Mesothelial cell of epicardium (in vitro differentiated cells): ENCODE results near the gene ACOX2. TPM values are rescaled to one million over a fixed set of nuclear protein-coding genes. Genes with fewer than 3 reads are reported as not detected.

Source experiments
- DNase-seq, 2 experiments: peaks; one replicate each; pipeline ENCODE4 v3.0.0; 2021; ENCODE audit warnings: low spot score in 2 of 2; ENCODE audit not compliant: unreplicated experiment in 2 of 2
- H3K27ac Mint-ChIP-seq: 2 replicates; pipeline ENCODE4 v1.8.0; 2021; ENCODE audit warnings: mixed read lengths
- H3K27me3 Mint-ChIP-seq: 2 replicates; pipeline ENCODE4 v1.8.0; 2021; ENCODE audit warnings: low read depth, mixed read lengths
- H3K36me3 Mint-ChIP-seq: 2 replicates; pipeline ENCODE4 v1.8.0; 2021; ENCODE audit warnings: mixed read lengths
- H3K4me1 Mint-ChIP-seq: 2 replicates; pipeline ENCODE4 v1.8.0; 2021; ENCODE audit warnings: mixed read lengths
- H3K4me3 Mint-ChIP-seq: 2 replicates; pipeline ENCODE4 v1.8.0; 2021; ENCODE audit warnings: mild to moderate bottlenecking, moderate library complexity, mixed read lengths
- H3K9me3 Mint-ChIP-seq: 2 replicates; pipeline ENCODE4 v1.8.0; 2021; ENCODE audit warnings: mixed read lengths
- CTCF ChIP-seq: fragments of 200-600 bp; sonication (generic); IDR thresholded peaks from one replicate; pipeline ENCODE4 v1.5.0; 2021; ENCODE audit warnings: antibody characterized with exemption; ENCODE audit not compliant: unreplicated experiment
- total RNA-seq: library from RNA; stranded (reverse); gene quantifications from 3 replicates; pipeline ENCODE4 v1.2.1, GENCODE V29; 2021

Gene ACOX2
- total RNA-seq, 1 donor from 2014 or later: 31.0 TPM

GRCh38 chr3:58463181-58463941 is 73.6 kb downstream of the ACOX2 start:
- DNase-seq: peak in 1 of 2 experiments; percentile 61
- TF ChIP-seq CTCF: peak; percentile 27
- Mint-ChIP-seq H3K27me3 (no peaks in the 10 kb centered on the region), H3K4me3 (peak overlapping the region; percentile 38), H3K36me3 (no peaks in the 10 kb centered on the region), H3K27ac (peak overlapping the region; percentile 57), H3K9me3 (no peaks in the 10 kb centered on the region), H3K4me1 (peaks cover 13% of the 10 kb centered on the region)

- no peak overlapping the region for H3K4me3 Mint-ChIP-seq
- peaks cover 13% of the 10 kb centered on the region for H3K4me1 Mint-ChIP-seq
- no peaks in the 10 kb centered on the region for H3K9me3 Mint-ChIP-seq
- H3K36me3 Mint-ChIP-seq: no peaks in the 10 kb centered on the region
- DNase-seq: no peak
- no peaks in the 10 kb centered on the region for H3K27me3 Mint-ChIP-seq
- peak overlapping the region; percentile 57 for H3K27ac Mint-ChIP-seq
- TF ChIP-seq CTCF: no peak
Measured at GRCh38 chr3:58462829-58463180, 74.2 kb downstream of the ACOX2 start.

GRCh38 chr3:58459160-58459559 is 77.8 kb downstream of the ACOX2 start:
- peaks cover 17% of the 10 kb centered on the region for H3K9me3 Mint-ChIP-seq
- peaks cover 13% of the 10 kb centered on the region for H3K4me1 Mint-ChIP-seq
- peaks cover 4% of the 10 kb centered on the region for H3K36me3 Mint-ChIP-seq
- no peak overlapping the region for H3K27ac Mint-ChIP-seq
- H3K27me3 Mint-ChIP-seq: no peaks in the 10 kb centered on the region
- no peak for DNase-seq
- TF ChIP-seq CTCF: no peak
- H3K4me3 Mint-ChIP-seq: no peak overlapping the region

Other genes starting within 250 kb of the ACOX2 start
- 19.0 to 24.2 TPM (median 21.3 TPM) in 3 replicates for gene RPP14, start 230.9 kb downstream of the ACOX2 start, total RNA-seq
- gene HTD2, start 230.7 kb downstream of the ACOX2 start, total RNA-seq: 7.7 to 9.4 TPM (median 8.3 TPM) in 3 replicates
- gene PXK, start 204.3 kb downstream of the ACOX2 start, total RNA-seq: 15.0 to 15.9 TPM (median 15.4 TPM) in 3 replicates
- gene PDHB, start 103.4 kb downstream of the ACOX2 start, total RNA-seq: 63.1 to 69.4 TPM (median 64.4 TPM) in 3 replicates
- 10.5 to 13.1 TPM (median 11.3 TPM) in 3 replicates for gene KCTD6, start 45.1 kb downstream of the ACOX2 start, total RNA-seq
- not detected in 3 replicates for gene FAM107A, start 40.2 kb upstream of the ACOX2 start, total RNA-seq
- 0.16 TPM in 1 of 3 replicates, not detected in the others for gene FAM3D, start 129.6 kb upstream of the ACOX2 start, total RNA-seq